Loucy (cell line): ENCODE results near the gene COA8.

Experiments
- H2AFZ ChIP-seq: fragments of 200-600 bp; sonication (generic); 2 replicates; pipeline ENCODE4 v1.6.0; 2016; ENCODE audit warnings: antibody characterized with exemption, mild to moderate bottlenecking, low read length, moderate library complexity
- H3F3A ChIP-seq: fragments of 200-600 bp; 2 replicates; pipeline ENCODE4 v1.6.0; 2016; ENCODE audit warnings: antibody characterized with exemption, low read depth, mild to moderate bottlenecking
- H3K27me3 ChIP-seq: fragments of 200-600 bp; sonication (generic); 2 replicates; pipeline ENCODE4 v1.6.1; 2014; ENCODE audit warnings: low read length, mild to moderate bottlenecking; ENCODE audit not compliant: insufficient read depth, poor library complexity, severe bottlenecking
- H3K36me3 ChIP-seq: fragments of 200-600 bp; sonication (generic); 2 replicates; pipeline ENCODE4 v1.6.1; 2016; ENCODE audit warnings: low read length; ENCODE audit not compliant: insufficient read depth
- H3K4me1 ChIP-seq: fragments of 200-600 bp; sonication (generic); 2 replicates; pipeline ENCODE4 v1.5.1; 2014; ENCODE audit warnings: low read length, mild to moderate bottlenecking; ENCODE audit not compliant: insufficient read depth, poor library complexity, severe bottlenecking
- H3K4me2 ChIP-seq: fragments of 200-600 bp; sonication (generic); 2 replicates; pipeline ENCODE4 v1.6.0; 2014; ENCODE audit warnings: antibody characterized with exemption, low read length, low read depth, mild to moderate bottlenecking; ENCODE audit not compliant: poor library complexity, severe bottlenecking
- H3K4me3 ChIP-seq: fragments of 200-600 bp; sonication (generic); 2 replicates; pipeline ENCODE4 v1.5.1; 2014; ENCODE audit warnings: low read length, mild to moderate bottlenecking, mixed read lengths; ENCODE audit not compliant: poor library complexity, severe bottlenecking
- H3K79me2 ChIP-seq: fragments of 200-600 bp; sonication (generic); 2 replicates; pipeline ENCODE4 v1.6.1; 2014; ENCODE audit warnings: low read length; ENCODE audit not compliant: insufficient read depth
- H3K9ac ChIP-seq: fragments of 200-600 bp; sonication (generic); 2 replicates; pipeline ENCODE4 v1.6.0; 2014; ENCODE audit warnings: mild to moderate bottlenecking, low read depth, low read length, moderate library complexity; ENCODE audit not compliant: poor library complexity, severe bottlenecking
- H3K9me2 ChIP-seq: fragments of 200-600 bp; sonication (generic); replicated peaks from 2 replicates; pipeline ENCODE4 v1.6.1; 2016; ENCODE audit warnings: low read depth, low read length, mixed read lengths
- H3K9me3 ChIP-seq: fragments of 200-600 bp; sonication (generic); 2 replicates; pipeline ENCODE4 v1.6.1; 2014; ENCODE audit warnings: mild to moderate bottlenecking, antibody characterized with exemption, low read length, low read depth; ENCODE audit not compliant: insufficient read depth
- H4K20me1 ChIP-seq: fragments of 200-600 bp; sonication (generic); 2 replicates; pipeline ENCODE4 v1.6.0; 2014; ENCODE audit warnings: antibody characterized with exemption, low read length, mild to moderate bottlenecking; ENCODE audit not compliant: insufficient read depth, poor library complexity, severe bottlenecking
- CTCF ChIP-seq: fragments of 200-600 bp; sonication (generic); conservative IDR thresholded peaks from 2 replicates; pipeline ENCODE4 v1.5.1; 2014; ENCODE audit warnings: mild to moderate bottlenecking, antibody characterized with exemption, low read length
- EZH2phosphoT487 ChIP-seq: fragments of 200-600 bp; IDR thresholded peaks from 2 replicates; pipeline ENCODE4 v1.6.1; 2018; ENCODE audit warnings: antibody characterized with exemption, mild to moderate bottlenecking, moderate library complexity, borderline replicate concordance

Gene COA8

DNA sequence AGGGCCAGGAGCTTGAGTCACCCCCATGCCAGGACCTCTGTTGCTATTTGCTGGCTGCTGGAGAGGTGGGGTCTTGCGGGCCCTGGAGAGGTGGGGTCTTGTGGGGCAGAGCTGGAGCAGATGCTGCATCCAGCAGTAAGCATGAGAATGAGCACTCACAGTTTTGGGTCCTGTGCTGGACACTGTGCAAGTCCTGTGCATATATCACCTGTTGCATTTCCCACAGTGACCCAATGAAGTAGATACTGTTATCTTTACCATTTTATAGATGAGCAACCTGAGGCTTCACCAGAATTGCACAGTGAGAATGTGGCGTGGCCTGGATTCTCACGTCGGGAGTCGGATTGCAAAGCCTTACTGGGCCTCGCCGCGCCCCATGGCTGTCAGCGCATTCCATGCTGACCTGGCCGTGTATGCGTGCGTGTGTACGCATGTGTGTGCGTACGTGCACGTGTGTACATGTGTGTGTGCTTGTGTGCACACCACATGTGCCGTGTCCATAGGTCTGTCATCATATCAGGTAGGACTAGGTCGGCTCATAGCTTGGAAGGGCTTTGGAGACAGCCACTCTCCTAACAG is 12.0 kb downstream of the COA8 start:
- H4K20me1 ChIP-seq, result peaks cover 7% of the 10 kb centered on the region
- no peaks in the 10 kb centered on the region for H3K4me1 ChIP-seq
- H3K9ac ChIP-seq, result no peak overlapping the region
- no peaks in the 10 kb centered on the region for H3K9me3 ChIP-seq
- H3K79me2 ChIP-seq, result 0 out of 2 replicates have a peak, but pooled peaks cover 5% of the 10 kb centered on the region
- TF ChIP-seq CTCF, result no peak
- TF ChIP-seq EZH2phosphoT487, result no peak
- H3K36me3 ChIP-seq, result peaks cover 40% of the 10 kb centered on the region; the same call in 1 of the 2 replicates
- H3K4me3 ChIP-seq, result no peak overlapping the region
- no peaks in the 10 kb centered on the region for H3K27me3 ChIP-seq
- H3K9me2 ChIP-seq, result no peaks in the 10 kb centered on the region
- H3K4me2 ChIP-seq, result no peak overlapping the region
- no peaks in the 10 kb centered on the region for H3F3A ChIP-seq
- H2AFZ ChIP-seq, result no peak overlapping the region

GRCh38 chr14:103576371-103577024 is 13.7 kb downstream of the COA8 start:
- peaks cover 40% of the 10 kb centered on the region; the same call in 1 of the 2 replicates for H3K36me3 ChIP-seq
- TF ChIP-seq CTCF, result no peak
- TF ChIP-seq EZH2phosphoT487, result no peak
- peaks cover 5% of the 10 kb centered on the region for H4K20me1 ChIP-seq
- H2AFZ ChIP-seq, result no peak overlapping the region
- H3K4me2 ChIP-seq, result no peak overlapping the region
- H3F3A ChIP-seq, result no peaks in the 10 kb centered on the region
- H3K4me1 ChIP-seq, result no peaks in the 10 kb centered on the region
- H3K9me3 ChIP-seq, result no peaks in the 10 kb centered on the region
- H3K9ac ChIP-seq, result no peak overlapping the region
- H3K79me2 ChIP-seq, result no peaks in the 10 kb centered on the region
- no peak overlapping the region for H3K4me3 ChIP-seq
- no peaks in the 10 kb centered on the region for H3K9me2 ChIP-seq
- H3K27me3 ChIP-seq, result no peaks in the 10 kb centered on the region

- no peak overlapping the region for H3K9ac ChIP-seq
- no peaks in the 10 kb centered on the region for H3K79me2 ChIP-seq
- H3K4me1 ChIP-seq, result no peaks in the 10 kb centered on the region
- no peak overlapping the region for H3K4me3 ChIP-seq
- H3K27me3 ChIP-seq, result no peaks in the 10 kb centered on the region
- no peak overlapping the region for H2AFZ ChIP-seq
- no peak overlapping the region for H3K4me2 ChIP-seq
- H3F3A ChIP-seq, result no peaks in the 10 kb centered on the region
- TF ChIP-seq CTCF (no peak), EZH2phosphoT487 (no peak)
- H4K20me1 ChIP-seq, result no peaks in the 10 kb centered on the region
- H3K9me3 ChIP-seq, result no peaks in the 10 kb centered on the region
- H3K9me2 ChIP-seq, result no peaks in the 10 kb centered on the region
- H3K36me3 ChIP-seq, result peaks cover 33% of the 10 kb centered on the region; the same call in 1 of the 2 replicates
Observed at GRCh38 chr14:103578401-103579075, 15.8 kb downstream of the COA8 start.
